ENCODE results near the gene NCS1. TPM values are rescaled to one million over a fixed set of nuclear protein-coding genes. Genes with fewer than 3 reads are reported as not detected.
A peak's percentile ranks its signal among the peaks of the same experiment; 100 is the strongest.

NCS1 gene
- total RNA-seq, 1 donor from 2014 or later, result 32.8 TPM

DNA sequence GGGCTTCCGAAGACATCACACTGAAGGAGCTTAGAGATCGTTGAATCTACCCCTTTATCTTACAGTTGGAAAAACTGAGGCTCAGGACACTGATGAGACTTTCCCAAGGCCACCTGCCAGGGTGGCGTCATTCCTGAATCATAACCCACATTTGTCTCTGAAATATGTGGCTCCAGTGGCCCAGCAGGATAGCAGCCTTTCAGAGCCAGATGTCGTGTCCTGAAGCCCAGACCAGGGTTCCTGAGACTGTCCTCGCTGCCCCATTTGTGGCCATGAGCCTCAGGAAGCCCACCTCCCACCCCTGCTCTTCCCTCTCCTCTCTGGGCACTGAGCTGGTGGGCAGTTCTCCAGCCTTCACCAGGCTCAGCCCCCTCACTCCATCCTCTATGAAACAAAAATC, 95.7 kb downstream of the NCS1 start:
- Mint-ChIP-seq H3K27ac (peak overlapping the region; percentile 64), H3K4me1 (ENCODE audit: unreplicated experiment) (peaks cover 9% of the 10 kb centered on the region), H3K4me3 (no peak overlapping the region), H3K9me3 (no peaks in the 10 kb centered on the region), H3K36me3 (peaks cover 3% of the 10 kb centered on the region), H3K27me3 (peaks cover 86% of the 10 kb centered on the region)
- TF ChIP-seq, protein P1, sequence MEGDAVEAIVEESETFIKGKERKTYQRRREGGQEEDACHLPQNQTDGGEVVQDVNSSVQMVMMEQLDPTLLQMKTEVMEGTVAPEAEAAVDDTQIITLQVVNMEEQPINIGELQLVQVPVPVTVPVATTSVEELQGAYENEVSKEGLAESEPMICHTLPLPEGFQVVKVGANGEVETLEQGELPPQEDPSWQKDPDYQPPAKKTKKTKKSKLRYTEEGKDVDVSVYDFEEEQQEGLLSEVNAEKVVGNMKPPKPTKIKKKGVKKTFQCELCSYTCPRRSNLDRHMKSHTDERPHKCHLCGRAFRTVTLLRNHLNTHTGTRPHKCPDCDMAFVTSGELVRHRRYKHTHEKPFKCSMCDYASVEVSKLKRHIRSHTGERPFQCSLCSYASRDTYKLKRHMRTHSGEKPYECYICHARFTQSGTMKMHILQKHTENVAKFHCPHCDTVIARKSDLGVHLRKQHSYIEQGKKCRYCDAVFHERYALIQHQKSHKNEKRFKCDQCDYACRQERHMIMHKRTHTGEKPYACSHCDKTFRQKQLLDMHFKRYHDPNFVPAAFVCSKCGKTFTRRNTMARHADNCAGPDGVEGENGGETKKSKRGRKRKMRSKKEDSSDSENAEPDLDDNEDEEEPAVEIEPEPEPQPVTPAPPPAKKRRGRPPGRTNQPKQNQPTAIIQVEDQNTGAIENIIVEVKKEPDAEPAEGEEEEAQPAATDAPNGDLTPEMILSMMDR (conservative IDR thresholded peaks at IDR 0.05), result no peak
- DNase-seq (ENCODE audit: extremely low spot score, unreplicated experiment), result no peak

DNA sequence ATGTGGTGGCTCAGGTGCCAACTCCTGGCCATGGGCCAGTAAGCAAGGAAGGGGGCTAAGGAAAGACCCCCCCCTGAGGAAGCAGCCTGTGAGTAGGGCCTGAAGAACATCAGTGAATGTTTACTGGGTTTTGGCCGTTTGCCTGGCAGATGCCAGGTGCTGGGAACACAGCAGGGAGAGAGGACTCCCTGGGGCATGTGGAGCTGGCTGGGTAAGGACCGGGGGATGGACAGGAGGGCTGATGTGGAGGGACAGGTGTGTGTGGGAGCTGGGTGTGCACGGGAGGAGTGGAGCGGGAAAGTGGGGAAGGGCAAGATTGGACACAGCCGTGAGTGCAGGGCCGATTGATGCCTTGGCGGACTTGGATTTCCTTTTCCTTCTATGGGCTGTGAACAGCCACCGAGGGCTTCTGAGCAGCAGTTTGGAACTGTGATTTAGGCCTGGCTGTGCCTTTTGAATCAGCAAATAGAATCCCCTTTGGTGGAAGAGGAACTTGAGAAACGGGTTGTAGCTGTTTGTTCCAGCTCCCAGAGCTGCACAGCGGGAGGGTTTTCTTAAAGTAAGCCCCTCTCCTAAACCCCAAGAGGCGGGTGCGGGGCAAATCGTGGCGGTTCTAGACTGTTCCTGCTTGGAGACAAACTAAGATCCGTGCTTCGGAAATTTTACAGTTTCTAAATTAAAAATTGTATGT, 96.5 kb downstream of the NCS1 start:
- no peaks in the 10 kb centered on the region for H3K36me3 Mint-ChIP-seq
- DNase-seq (ENCODE audit: extremely low spot score, unreplicated experiment), result no peak
- peaks cover 79% of the 10 kb centered on the region for H3K27me3 Mint-ChIP-seq
- peak overlapping the region; percentile 64 for H3K27ac Mint-ChIP-seq
- peaks cover 9% of the 10 kb centered on the region for H3K4me1 Mint-ChIP-seq (ENCODE audit: unreplicated experiment)
- TF ChIP-seq, protein P1 (conservative IDR thresholded peaks at IDR 0.05), result no peak
- no peak overlapping the region for H3K4me3 Mint-ChIP-seq
- H3K9me3 Mint-ChIP-seq, result no peaks in the 10 kb centered on the region

DNA sequence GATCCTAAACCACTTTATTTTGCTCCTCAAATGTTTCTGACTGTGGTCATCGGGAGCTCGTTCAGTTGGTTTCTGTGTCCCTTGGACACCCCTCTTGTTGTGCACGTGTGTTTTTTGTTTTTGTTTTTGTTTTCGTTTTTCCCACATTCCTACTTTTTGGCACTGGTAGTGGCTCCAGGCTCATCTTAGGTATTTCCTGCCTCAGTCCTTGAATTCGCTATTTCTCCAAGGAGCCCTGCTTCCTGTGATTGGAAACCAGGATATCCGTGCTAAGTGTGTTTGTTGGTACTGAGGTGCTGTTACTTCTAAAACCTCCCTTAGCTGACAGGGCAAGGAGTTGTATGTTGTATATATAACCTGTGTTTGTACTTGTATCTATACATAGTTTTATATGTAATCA, 99.3 kb downstream of the NCS1 start:
- peaks cover 57% of the 10 kb centered on the region for H3K27me3 Mint-ChIP-seq
- H3K9me3 Mint-ChIP-seq, result no peaks in the 10 kb centered on the region
- no peak overlapping the region for H3K27ac Mint-ChIP-seq
- no peaks in the 10 kb centered on the region for H3K36me3 Mint-ChIP-seq
- peaks cover 5% of the 10 kb centered on the region for H3K4me1 Mint-ChIP-seq (ENCODE audit: unreplicated experiment)
- no peak overlapping the region for H3K4me3 Mint-ChIP-seq
- no peak for DNase-seq (ENCODE audit: extremely low spot score, unreplicated experiment)
- TF ChIP-seq, protein P1 (conservative IDR thresholded peaks at IDR 0.05), result no peak

DNA sequence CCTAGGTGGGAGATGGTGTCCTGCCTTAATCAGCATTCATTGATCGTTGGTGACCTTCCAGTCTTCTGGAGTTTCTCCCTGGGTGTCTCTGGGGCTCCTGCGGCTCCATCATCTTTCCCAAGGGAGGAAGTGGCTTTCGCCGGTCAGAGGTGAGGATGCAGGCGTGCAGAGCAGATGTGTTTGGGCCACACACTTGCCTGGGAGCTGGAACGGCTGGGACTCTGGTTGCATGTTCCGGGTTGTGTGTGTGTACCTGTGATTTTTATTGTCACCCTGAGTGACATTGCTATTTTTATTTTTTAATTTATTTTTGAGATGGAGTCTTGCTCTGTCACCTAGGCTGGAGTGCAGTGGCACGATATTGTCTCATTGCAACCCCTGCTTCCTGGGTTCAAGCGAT, 103.0 kb downstream of the NCS1 start:
- H3K27me3 Mint-ChIP-seq, result peaks cover 20% of the 10 kb centered on the region
- H3K4me1 Mint-ChIP-seq (ENCODE audit: unreplicated experiment), result no peaks in the 10 kb centered on the region
- no peak for DNase-seq (ENCODE audit: extremely low spot score, unreplicated experiment)
- H3K36me3 Mint-ChIP-seq, result no peaks in the 10 kb centered on the region
- H3K4me3 Mint-ChIP-seq, result no peak overlapping the region
- H3K9me3 Mint-ChIP-seq, result no peaks in the 10 kb centered on the region
- TF ChIP-seq, protein P1 (conservative IDR thresholded peaks at IDR 0.05), result no peak
- H3K27ac Mint-ChIP-seq, result no peak overlapping the region

DNA sequence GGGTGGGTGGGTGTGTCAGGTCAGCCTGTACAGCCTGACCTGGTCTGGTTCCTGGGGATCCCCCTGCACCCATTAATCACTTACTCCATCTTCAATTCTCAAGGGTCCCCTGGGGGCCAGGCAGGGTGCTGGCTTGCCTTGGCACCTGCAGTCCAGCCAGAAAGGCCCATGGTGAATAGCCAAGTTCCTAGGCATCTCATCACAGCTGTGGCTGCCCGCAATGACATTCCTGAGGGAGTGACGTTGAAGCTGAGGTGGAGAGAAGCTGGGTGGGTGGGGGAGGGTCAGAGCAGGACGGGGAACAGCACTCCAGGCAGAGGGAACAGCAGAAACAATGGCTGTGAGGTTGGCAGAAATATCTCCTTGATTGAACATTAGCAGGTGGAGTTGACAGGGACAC, 103.9 kb downstream of the NCS1 start:
- no peaks in the 10 kb centered on the region for H3K9me3 Mint-ChIP-seq
- TF ChIP-seq, protein P1 (conservative IDR thresholded peaks at IDR 0.05), result no peak

More for the DNA sequence above, 103.9 kb downstream of the NCS1 start:
- Mint-ChIP-seq H3K4me1 (ENCODE audit: unreplicated experiment) (no peaks in the 10 kb centered on the region), H3K4me3 (no peak overlapping the region), H3K36me3 (no peaks in the 10 kb centered on the region), H3K27me3 (peaks cover 14% of the 10 kb centered on the region), H3K27ac (no peak overlapping the region)
- DNase-seq (ENCODE audit: extremely low spot score, unreplicated experiment), result no peak
